NCI-H345 (cell line): ENCODE data around the gene GPSM3.
"Not testable (repeated sequence)": the region's sequence is repeated elsewhere in the genome, so short reads cannot be mapped to it uniquely, and the experiment has no call there.

Source experiments
- DNase-seq: peaks from one replicate; lab custom pipeline; 2025; lab: John Stamatoyannopoulos, UW

GPSM3 gene

DNA sequence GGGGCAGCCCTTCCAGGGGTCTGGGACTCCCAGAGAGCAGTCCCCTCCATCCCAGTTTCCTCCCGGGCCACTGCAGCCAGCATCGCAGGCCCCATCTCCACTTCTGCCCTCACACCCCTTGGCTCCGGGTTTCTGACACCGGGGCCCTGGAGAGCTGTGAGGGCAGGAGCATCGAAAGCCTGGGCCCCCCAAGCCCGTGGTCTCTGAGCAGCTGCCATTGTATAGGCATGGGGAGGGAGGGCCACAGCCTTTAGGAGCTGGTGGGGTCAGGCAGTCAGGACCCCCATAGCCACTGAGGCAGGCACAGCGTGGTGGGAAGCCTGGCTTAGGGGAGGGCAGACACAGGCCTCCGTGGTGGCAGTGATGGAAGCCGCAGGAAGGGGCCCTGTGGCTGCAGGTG is 9.7 kb upstream of the GPSM3 start:
- DNase-seq = no peak

DNA sequence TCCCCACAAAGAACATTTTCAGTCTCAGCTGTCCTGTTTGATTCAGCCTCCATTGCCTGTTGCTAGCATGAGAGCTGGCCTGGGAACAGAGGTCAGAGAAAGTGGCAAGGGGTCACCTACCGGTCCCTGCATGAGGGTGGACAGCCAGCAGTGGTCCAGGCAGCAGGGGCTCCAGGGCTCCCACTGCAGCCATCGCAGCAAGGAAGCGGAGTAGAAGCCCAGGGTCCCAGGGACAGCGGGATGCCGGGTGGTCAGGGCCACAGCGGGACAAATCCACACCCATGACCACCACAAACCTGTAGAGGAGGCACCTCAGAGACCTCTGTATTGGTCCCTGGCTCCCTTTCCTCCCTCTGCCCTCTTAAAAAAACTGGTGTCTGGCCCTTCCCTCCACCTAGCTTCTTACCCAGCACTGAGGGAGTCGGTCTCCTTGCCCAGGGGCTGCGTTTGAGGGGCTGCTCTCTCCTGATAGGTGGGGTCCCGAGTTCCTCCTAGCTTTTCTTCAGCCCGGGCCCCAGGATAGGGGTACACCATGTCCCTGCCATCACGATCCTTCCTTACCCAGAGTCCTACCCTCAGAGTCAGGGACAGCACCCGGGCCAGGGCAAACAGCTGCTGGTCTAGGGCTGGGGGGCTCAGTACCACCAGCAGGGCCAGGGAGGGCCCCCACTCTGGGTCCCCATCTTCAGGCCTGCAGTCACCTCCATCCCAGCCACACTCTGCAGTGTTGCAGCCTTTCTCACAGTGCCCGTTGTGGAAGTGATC is 8.4 kb upstream of the GPSM3 start:
- no peak for DNase-seq

DNA sequence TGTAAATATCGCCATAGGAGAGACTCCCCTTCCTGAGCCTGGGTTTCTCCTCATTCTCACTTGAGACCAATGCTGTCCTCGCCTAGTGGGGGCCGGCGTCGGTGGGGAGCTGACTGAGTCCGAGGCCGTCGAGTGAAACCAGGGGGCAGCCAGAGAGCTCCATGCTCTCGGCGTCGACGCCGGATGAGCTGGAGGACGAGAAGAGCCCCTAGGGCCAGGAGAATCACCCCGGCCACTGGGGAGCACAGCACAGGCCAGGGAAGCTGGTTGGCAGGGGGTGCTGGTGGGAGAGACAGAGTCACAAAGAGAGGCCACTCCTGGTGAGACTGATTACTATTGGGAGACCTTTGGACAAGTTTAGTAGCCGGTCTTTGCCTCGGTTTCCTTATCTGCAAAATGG is 6.4 kb upstream of the GPSM3 start:
- DNase-seq = no peak

DNA sequence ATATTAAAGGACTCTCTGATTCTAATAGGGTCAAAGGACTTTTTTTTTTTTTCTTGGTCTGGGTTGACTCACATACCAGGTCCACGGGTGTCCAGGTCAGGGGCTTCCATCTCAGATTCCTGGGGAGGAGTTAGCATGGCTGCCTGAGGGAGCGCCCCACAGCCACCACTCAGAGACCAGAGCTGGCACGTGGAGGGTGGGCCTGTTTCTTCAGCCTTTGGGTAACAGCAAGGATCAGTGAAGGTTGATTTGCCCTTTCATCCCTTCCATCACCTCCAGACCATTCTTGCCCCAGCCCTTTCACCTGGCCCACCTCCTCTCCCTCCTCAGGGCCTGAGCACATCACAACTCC is 5.9 kb upstream of the GPSM3 start:
- no peak for DNase-seq

GRCh38 chr6:32196682-32197616 is 4.5 kb upstream of the GPSM3 start:
- DNase-seq = no peak

DNA sequence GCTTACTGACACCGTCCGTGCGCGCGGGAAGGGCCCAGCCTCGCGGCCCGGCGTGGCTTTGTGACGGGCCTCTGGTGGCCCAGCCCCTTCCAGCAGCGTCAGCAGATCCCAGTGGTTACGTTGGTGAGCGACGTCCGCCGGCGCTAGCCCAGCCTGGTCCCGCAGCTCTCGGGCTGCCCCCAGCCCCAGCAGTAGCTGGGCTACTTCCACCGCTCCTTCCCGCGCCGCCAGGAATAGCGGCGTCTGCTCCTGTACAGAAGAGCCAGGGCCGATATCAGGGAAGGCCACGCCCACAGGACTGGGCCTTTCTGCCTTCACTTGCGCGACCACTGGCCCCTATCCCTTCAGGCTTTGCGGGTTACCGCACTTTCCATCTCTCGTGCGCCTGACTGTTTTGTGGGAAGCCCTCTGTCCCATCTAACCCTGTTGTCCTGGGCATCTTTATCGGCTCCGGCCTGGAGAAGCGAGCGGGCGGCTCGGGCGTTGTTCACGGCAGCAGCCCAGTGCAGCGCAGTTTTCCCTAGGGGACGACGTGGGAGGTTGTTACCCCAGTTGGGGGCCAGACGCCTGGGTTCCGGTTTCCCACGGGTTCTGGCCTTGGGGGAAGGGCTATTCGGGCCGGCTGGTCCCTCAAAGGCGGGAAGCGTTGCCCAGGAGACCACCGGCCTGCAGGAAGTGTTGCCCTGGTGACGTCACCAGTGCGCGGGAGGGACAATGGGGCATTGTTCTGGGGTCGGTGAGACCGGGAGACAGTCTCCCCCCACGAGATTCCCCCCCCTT is 3.6 kb upstream of the GPSM3 start:
- peak; percentile 74 for DNase-seq

DNA sequence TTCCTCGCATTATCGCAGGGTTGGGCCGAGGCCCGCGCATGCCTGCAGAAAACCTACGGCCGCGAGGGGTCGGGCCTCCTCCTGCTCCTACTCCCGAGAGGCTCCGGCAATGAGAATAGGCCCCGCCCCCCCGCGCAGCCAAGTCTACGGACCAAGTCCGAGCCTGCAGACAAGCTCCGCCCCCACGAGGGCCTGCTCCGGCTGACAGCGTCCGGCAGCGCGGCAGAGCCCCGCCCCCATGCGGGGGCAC is 3.1 kb upstream of the GPSM3 start:
- DNase-seq = peak; percentile 100

GRCh38 chr6:32194825-32195651 is 2.6 kb upstream of the GPSM3 start:
- DNase-seq = peak; percentile 46

DNA sequence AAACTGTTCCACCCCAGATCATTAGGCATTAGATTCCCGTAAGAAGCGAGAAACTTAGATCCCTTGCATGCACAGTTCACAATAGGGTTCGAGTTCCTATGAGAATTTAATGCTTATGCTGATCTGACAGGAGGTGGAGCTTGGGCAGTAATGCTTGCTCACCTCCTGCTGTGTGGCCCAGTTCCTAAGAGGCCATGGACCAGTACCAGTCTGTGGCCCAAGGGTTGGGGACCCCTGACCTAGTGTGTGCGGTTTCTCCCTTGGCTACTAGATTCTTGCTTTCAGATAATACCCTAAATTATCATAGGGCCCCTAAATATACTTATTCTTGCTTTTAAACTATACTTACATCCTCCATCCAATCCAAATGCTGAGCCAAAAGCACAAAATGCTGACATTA is 1.9 kb upstream of the GPSM3 start:
- DNase-seq = no peak

DNA sequence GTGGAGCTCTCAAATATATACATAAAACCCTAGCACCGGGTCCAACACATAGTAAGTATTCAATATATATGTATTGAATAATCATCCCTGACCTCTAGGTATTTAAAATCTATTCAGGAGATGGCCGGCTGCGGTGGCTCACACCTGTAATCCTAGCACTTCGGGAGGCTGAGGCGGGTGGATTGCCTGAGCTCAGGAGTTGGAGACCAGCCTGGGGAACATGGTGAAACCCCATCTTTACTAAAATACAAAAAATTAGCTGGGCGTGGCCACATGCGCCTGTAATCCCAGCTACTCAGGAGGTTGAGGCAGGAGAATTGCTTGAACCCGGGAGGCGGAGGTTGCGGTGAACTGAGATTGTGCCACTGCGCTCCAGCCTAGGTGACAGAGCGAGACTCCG is 653 bp upstream of the GPSM3 start:
- DNase-seq = not testable (repeated sequence)

- DNase-seq = no peak
Measured at GRCh38 chr6:32191696-32192607, 491 bp downstream of the GPSM3 start.

DNA sequence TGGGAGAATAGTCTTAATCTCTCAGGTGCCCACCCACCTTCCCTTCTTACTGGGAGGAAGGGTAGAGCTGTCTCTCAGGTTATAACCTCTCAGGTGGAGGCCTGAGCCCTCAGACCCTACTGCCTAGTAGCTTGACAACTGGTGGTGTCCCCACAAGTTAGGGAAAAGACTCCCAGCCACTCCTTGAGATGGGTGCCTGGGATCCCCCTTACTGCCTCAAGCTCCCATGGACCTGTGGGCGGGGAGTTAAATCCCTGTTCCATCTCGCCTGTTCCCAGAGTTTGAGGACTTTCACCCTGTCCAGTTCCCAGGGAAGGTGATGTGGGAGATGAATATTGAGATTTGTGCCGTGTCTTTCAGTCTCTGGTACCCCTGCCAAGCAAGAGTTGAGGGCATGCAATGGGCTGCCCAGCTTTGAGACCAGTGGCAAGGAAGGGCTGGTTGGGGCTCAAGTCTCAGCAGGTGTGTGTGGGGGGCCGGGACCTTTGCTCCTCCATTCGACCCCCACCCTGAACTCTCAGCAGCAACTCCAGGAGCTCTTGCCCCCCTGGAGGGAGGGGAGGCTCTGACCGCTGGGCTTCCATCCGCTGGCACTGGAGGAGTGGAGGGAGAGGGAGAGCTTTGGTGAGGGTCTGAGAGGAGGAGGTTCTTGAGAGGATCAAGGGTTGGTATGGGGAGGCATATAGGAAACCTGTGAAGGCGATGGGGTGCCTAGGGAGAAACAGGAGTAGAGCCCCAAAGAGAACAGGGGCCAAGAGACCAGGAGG is 1.3 kb downstream of the GPSM3 start:
- DNase-seq = no peak

DNA sequence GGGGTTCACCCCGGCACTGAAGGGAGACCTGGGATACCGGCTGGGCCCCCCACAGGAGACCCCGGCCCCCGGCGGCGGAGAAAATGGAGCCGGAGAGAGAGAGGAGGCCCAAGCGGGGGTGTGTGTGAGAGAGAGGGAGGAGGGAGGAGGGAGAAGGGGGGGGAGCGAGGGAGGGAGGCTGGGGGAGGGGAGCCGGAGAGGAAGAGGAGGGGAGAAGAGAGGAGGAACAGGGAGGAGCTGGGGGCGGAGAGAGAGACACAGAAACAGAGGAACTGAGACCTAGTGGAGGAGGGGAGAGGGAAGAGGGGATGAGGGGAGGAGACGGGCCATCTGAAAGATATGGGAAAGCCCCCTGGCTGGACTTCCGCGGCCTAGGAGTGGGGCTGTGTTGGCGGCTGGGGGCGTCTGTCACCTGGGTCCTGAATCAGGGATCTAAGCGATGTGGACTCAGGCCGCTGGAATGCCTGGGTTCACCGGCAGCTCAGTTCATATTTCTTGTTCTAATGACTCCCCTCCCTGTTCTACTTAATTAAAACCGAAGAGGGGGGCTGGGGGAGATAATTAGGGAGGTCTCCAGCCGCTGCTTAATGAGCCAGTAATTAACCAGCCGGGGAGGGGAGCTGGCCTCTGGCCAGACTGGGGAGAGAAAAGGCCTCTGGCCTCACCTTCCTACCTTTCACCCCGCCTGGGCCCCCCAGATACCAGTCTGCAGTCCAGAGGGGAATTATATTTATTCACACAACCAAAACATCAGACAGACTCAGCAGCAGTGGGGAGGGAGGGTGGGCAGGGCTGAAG is 2.2 kb downstream of the GPSM3 start, which contains the start of gene PBX2:
TSS of gene PBX2 (minus strand) at position 149 of the 798 bp plus-strand sequence. CDS start 287 bp downstream, outside the sequence.
- DNase-seq = peak; percentile 69

- no peak for DNase-seq
Measured at GRCh38 chr6:32189742-32190053, 2.7 kb downstream of the GPSM3 start.

DNA sequence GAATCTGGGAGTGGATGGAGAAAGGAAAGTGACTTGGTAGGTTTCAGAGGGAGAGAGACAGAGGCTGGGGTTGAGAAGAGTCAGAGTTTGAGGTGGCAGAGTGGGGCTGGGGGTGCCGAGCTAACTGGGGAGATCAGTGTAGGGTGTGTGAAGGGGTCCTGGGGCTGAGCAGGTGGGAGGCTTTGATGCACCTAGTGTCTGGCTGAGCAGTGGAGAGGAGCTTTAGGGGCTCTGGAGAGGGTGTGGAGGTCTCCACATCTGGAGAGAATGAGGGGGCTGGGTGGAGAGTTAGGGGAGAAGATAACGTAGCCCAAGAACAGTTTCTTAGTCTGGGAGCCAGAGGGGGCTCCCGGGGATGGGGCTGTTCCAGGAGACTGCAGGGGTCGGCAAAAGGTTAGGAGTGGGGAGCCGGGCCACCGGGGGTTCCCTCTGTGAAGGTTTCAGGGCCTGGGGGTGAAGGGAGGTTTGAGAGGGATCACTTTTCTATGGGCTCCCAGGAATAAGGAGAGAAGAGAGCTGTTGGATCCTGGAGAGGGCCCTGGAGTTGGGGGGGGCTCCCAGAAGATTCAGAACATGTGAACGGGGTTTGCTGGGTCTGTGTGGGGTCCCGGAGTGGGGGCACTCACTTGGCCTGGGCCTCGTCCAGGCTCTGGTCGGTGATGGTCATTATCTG is 3.2 kb downstream of the GPSM3 start:
- DNase-seq = no peak

- DNase-seq = no peak
Measured at GRCh38 chr6:32188381-32189068, 3.9 kb downstream of the GPSM3 start.

DNA sequence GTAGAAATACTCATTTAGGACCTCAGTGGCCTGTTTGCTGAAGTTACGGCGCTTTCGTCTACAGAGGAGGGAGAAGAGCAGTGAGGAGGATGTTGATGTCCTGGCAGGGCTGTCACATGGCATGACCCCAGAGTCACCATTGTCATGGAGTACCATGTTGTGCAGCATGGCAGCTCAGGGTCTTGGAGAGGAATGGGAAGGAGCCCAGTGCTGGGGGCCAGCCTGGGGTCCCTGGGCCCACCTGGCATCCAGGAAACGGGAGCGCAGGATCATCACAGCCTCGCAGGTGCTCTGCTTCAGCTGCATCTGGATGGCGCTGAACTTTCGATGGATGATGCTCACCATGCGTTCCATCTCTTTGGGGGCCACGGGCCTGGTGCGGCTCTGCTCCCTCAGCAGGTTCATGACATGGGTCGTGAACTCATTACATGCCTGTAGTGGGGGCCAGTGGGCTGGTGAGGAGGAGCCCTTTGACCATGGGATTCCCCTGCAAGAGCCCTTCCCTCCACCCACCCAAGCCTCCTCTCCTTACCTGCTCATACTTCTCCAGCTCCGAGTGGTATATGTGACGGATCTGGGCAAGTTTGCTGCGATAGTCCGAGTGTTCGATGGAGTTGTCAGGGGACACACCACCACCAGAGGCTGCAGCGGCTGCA is 4.6 kb downstream of the GPSM3 start:
- not testable (repeated sequence) for DNase-seq
